Ramos (cell line): Measurements from ENCODE around the gene PCDH1.

ENCODE experiments used
- in situ Hi-C: fragments of 300-500 bp; cut with MboI; formaldehyde crosslinking; loops from one replicate; pipeline ENCODE4 v1.14.3; 2022; ENCODE audit warnings: low sequenced_read_pairs; ENCODE audit not compliant: unreplicated experiment

Gene PCDH1

GRCh38 chr5:141875795-141876627 lies 2.2 kb downstream of the PCDH1 start:
- in situ Hi-C loops = no loop called here

- in situ Hi-C loops = no loop called here
These were observed 3.0 kb downstream of the PCDH1 start for GRCh38 chr5:141875022-141875740.

- in situ Hi-C loops = no loop called here
These were observed 3.8 kb downstream of the PCDH1 start for GRCh38 chr5:141874262-141874964.

- in situ Hi-C loops = no loop called here
These were observed 4.3 kb downstream of the PCDH1 start for GRCh38 chr5:141873933-141874261.

- in situ Hi-C loops = no loop called here
These were observed 5.5 kb downstream of the PCDH1 start for GRCh38 chr5:141872496-141873356.

- in situ Hi-C loops = no loop called here
These were observed 6.3 kb downstream of the PCDH1 start for GRCh38 chr5:141871870-141872269.

GRCh38 chr5:141870871-141871270 lies 7.3 kb downstream of the PCDH1 start:
- in situ Hi-C loops = no loop called here

GRCh38 chr5:141870228-141870627 lies 8.0 kb downstream of the PCDH1 start:
- in situ Hi-C loops = no loop called here

- in situ Hi-C loops = no loop called here
These were observed 8.7 kb downstream of the PCDH1 start for GRCh38 chr5:141869514-141869913.

- in situ Hi-C loops = no loop called here
These were observed 9.2 kb downstream of the PCDH1 start for GRCh38 chr5:141869040-141869439.

GRCh38 chr5:141868541-141868940 lies 9.7 kb downstream of the PCDH1 start:
- in situ Hi-C loops = no loop called here

- in situ Hi-C loops = no loop called here
These were observed 10.6 kb downstream of the PCDH1 start for GRCh38 chr5:141867651-141868050.

GRCh38 chr5:141867139-141867538 lies 11.1 kb downstream of the PCDH1 start:
- in situ Hi-C loops = no loop called here

GRCh38 chr5:141866096-141866495 lies 12.1 kb downstream of the PCDH1 start:
- in situ Hi-C loops = no loop called here

- in situ Hi-C loops = no loop called here
These were observed 12.8 kb downstream of the PCDH1 start for GRCh38 chr5:141865406-141865805.

- in situ Hi-C loops = no loop called here
These were observed 13.5 kb downstream of the PCDH1 start for GRCh38 chr5:141864371-141865370.

- in situ Hi-C loops = no loop called here
These were observed 14.5 kb downstream of the PCDH1 start for GRCh38 chr5:141863569-141864178.

- in situ Hi-C loops = no loop called here
These were observed 15.2 kb downstream of the PCDH1 start for GRCh38 chr5:141862936-141863543.
